Measurements from ENCODE around the gene COX6B2.

- TF ChIP-seq, protein P1, sequence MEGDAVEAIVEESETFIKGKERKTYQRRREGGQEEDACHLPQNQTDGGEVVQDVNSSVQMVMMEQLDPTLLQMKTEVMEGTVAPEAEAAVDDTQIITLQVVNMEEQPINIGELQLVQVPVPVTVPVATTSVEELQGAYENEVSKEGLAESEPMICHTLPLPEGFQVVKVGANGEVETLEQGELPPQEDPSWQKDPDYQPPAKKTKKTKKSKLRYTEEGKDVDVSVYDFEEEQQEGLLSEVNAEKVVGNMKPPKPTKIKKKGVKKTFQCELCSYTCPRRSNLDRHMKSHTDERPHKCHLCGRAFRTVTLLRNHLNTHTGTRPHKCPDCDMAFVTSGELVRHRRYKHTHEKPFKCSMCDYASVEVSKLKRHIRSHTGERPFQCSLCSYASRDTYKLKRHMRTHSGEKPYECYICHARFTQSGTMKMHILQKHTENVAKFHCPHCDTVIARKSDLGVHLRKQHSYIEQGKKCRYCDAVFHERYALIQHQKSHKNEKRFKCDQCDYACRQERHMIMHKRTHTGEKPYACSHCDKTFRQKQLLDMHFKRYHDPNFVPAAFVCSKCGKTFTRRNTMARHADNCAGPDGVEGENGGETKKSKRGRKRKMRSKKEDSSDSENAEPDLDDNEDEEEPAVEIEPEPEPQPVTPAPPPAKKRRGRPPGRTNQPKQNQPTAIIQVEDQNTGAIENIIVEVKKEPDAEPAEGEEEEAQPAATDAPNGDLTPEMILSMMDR (IDR thresholded peaks at IDR 0.05) = no peak
- TF ChIP-seq EZH2phosphoT487 (IDR thresholded peaks at IDR 0.05) = no peak
- TF ChIP-seq EZH2 (IDR thresholded peaks at IDR 0.05) = no peak
Observed at GRCh38 chr19:55300886-55301458, 53.5 kb downstream of the COX6B2 start.
